K562 (cell line): Measurements from ENCODE around the gene ABHD16B. TPM values are rescaled to one million over a fixed set of nuclear protein-coding genes. Genes with fewer than 3 reads are reported as not detected.

Experiments
- ATAC-seq: fragments of 200-7000 bp; cut with Tn5 transposase; 3 replicates; pipeline ENCODE4 v1.9.1; 2020; ENCODE audit warnings: moderate library complexity
- BruUV-seq: library from RNA; stranded (reverse); fragments of 400-500 nt; replicated peaks from 2 replicates; lab custom pipeline; 2021; lab: Mats Ljungman, UMichigan
- CTCF ChIA-PET: fragments of 300-600 bp; formaldehyde crosslinking; extraction: SDS; loops from one replicate; lab custom pipeline; 2021; ENCODE audit warnings: low intra/inter-chr PET ratio; lab: Yijun Ruan, JAX
- POLR2A ChIA-PET: fragments of 300-600, 350-650 bp; sonication (Branson Sonifier 250); formaldehyde crosslinking; extraction: SDS; loops from one replicate; lab custom pipeline; 2021; ENCODE audit warnings: antibody characterized with exemption, inconsistent platforms; lab: Yijun Ruan, JAX
- DNase-seq, 4 experiments: peaks; one replicate each; pipeline versions ENCODE4 v3.0.0 to v3.0.0-alpha.2; 2011 to 2018; ENCODE audit warnings: low spot score in 3 of 4, mixed read lengths in 3 of 4; ENCODE audit errors: extremely low read depth in 1 of 4
- FAIRE-seq: peaks from 2 replicates; lab custom pipeline; 2011; peaks lifted over from hg19 to GRCh38; lab: Jason Lieb, UNC
- H2AFZ ChIP-seq: 2 replicates; pipeline ENCODE4 v1.6.0; 2011; ENCODE audit warnings: low read depth, low read length, control low read depth, inconsistent platforms
- H3K27ac ChIP-seq: fragments of 200-600 bp; 3 replicates; pipeline ENCODE4 v1.8.0; 2011; ENCODE audit warnings: low read depth, mild to moderate bottlenecking, control low read depth, inconsistent platforms, low read length, moderate library complexity, mixed read lengths; ENCODE audit errors: extremely low read depth
- H3K27me3 ChIP-seq, 2 experiments: fragments of 300-600 bp in 1 of 2; 2 replicates in 1 of 2; 3 replicates in 1 of 2; pipeline versions ENCODE4 v1.6.0 to v1.8.0; 2011; ENCODE audit warnings: inconsistent platforms in 2 of 2, low read length in 2 of 2, mild to moderate bottlenecking in 1 of 2, mixed read lengths in 1 of 2, moderate library complexity in 1 of 2; ENCODE audit not compliant: control insufficient read depth in 2 of 2, insufficient read depth in 2 of 2
- H3K36me3 ChIP-seq: fragments of 300-600 bp; 3 replicates; pipeline ENCODE4 v1.8.0; 2011; ENCODE audit warnings: mild to moderate bottlenecking, low read length, inconsistent platforms; ENCODE audit not compliant: control insufficient read depth, insufficient read depth
- H3K4me1 ChIP-seq, 2 experiments: fragments of 200-600 bp in 1 of 2; replicated peaks in 1 of 2; 2 replicates in 1 of 2; 3 replicates in 1 of 2; pipeline versions ENCODE4 v1.5.1 to v1.8.0; 2011; ENCODE audit warnings: inconsistent platforms in 2 of 2, low read length in 2 of 2, mild to moderate bottlenecking in 1 of 2, mixed read lengths in 1 of 2, moderate library complexity in 1 of 2; ENCODE audit not compliant: control insufficient read depth in 2 of 2, insufficient read depth in 2 of 2
- H3K4me2 ChIP-seq: 2 replicates; pipeline ENCODE4 v1.6.1; 2011; ENCODE audit warnings: low read length, control low read depth, inconsistent platforms, mixed read lengths; ENCODE audit not compliant: insufficient read depth
- H3K4me3 ChIP-seq: fragments of 200-600 bp; sonication (generic), shearing (Covaris generic); 2 replicates; pipeline ENCODE4 v1.5.1; 2016; ENCODE audit warnings: control low read depth, inconsistent platforms
- H3K79me2 ChIP-seq: fragments of 200-600 bp; 3 replicates; pipeline ENCODE4 v1.8.0; 2011; ENCODE audit warnings: low read length, inconsistent platforms; ENCODE audit not compliant: control insufficient read depth, insufficient read depth
- H3K9ac ChIP-seq, 2 experiments: 2 replicates each; pipeline versions ENCODE4 v1.6.0 to v1.6.1; 2011; ENCODE audit warnings: low read depth in 2 of 2, low read length in 2 of 2, control low read depth in 1 of 2, inconsistent platforms in 1 of 2, mild to moderate bottlenecking in 1 of 2, mixed read lengths in 1 of 2; ENCODE audit not compliant: insufficient read depth in 1 of 2
- H3K9me1 ChIP-seq: one replicate; pipeline ENCODE4 v1.6.0; 2011; ENCODE audit warnings: inconsistent platforms, mild to moderate bottlenecking, low read length, moderate library complexity; ENCODE audit not compliant: control insufficient read depth, insufficient read depth
- H3K9me3 ChIP-seq: replicated peaks from 2 replicates; pipeline ENCODE4 v1.5.1; 2011; ENCODE audit warnings: low read depth, low read length, inconsistent platforms; ENCODE audit not compliant: control insufficient read depth, insufficient read depth
- H4K20me1 ChIP-seq: replicated peaks from 2 replicates; pipeline ENCODE4 v1.6.1; 2011; ENCODE audit warnings: low read length, inconsistent platforms, mixed read lengths; ENCODE audit not compliant: control insufficient read depth, insufficient read depth
- ARHGAP35 ChIP-seq: fragments of 450-650 bp; IDR thresholded peaks from 2 replicates; pipeline ENCODE4 v1.6.1; 2018; ENCODE audit not compliant: partially characterized antibody
- CBX1 ChIP-seq: sonication (generic); IDR thresholded peaks from 2 replicates; pipeline ENCODE4 v1.6.1; 2016; ENCODE audit warnings: antibody characterized with exemption, low read depth, mild to moderate bottlenecking
- CCNT2 ChIP-seq: IDR thresholded peaks from 2 replicates; pipeline ENCODE4 v1.6.1; 2011; ENCODE audit warnings: borderline replicate concordance, low read depth, mild to moderate bottlenecking, moderate library complexity, mixed read lengths, low read length; ENCODE audit not compliant: insufficient read length; ENCODE audit errors: extremely low read depth
- MAX ChIP-seq: sonication (generic); formaldehyde crosslinking; IDR thresholded peaks from 2 replicates; pipeline ENCODE4 v1.9.0; 2022; ENCODE audit warnings: mild to moderate bottlenecking, missing genetic modification reagents
- NCOA6 ChIP-seq: fragments of 450-650 bp; IDR thresholded peaks from 2 replicates; pipeline ENCODE4 v1.6.1; 2017; ENCODE audit warnings: mild to moderate bottlenecking
- NFXL1 ChIP-seq: fragments of 450-650 bp; formaldehyde crosslinking; IDR thresholded peaks from 2 replicates; pipeline ENCODE4 v1.4.0; 2021; ENCODE audit warnings: mild to moderate bottlenecking
- NRF1 ChIP-seq, 2 experiments: fragments of 450-650 bp; IDR thresholded peaks in 1 of 2; conservative IDR thresholded peaks in 1 of 2; 2 replicates each; pipeline ENCODE4 v1.6.1; 2014; ENCODE audit warnings: mild to moderate bottlenecking in 2 of 2
- PHF20 ChIP-seq: fragments of 450-650 bp; IDR thresholded peaks from 2 replicates; pipeline ENCODE4 v1.6.1; 2018; ENCODE audit not compliant: partially characterized antibody
- PHF21A ChIP-seq: fragments of 450-650 bp; IDR thresholded peaks from 2 replicates; pipeline ENCODE4 v1.6.1; 2017; ENCODE audit warnings: low read depth, borderline replicate concordance
- RB1 ChIP-seq: fragments of 450-650 bp; IDR thresholded peaks from 2 replicates; pipeline ENCODE4 v1.6.1; 2017; ENCODE audit warnings: low read depth, mild to moderate bottlenecking
- SAFB2 ChIP-seq: fragments of 200-400 bp; formaldehyde crosslinking; IDR thresholded peaks from 2 replicates; pipeline ENCODE4 v1.6.1; 2018; ENCODE audit warnings: borderline replicate concordance, low read length, low read depth, moderate library complexity; ENCODE audit not compliant: severe bottlenecking
- ZBTB33 ChIP-seq: sonication (generic); formaldehyde crosslinking; IDR thresholded peaks from 2 replicates; pipeline ENCODE4 v1.8.1; 2023; ENCODE audit warnings: mild to moderate bottlenecking, missing genetic modification reagents
- ZNF354B ChIP-seq: fragments of 250-450 bp; sonication (Bioruptor Pico); IDR thresholded peaks from 2 replicates; pipeline ENCODE4 v1.4.0; 2020
- WGBS: fragments of 100-300 bp; shearing (Covaris generic); methylation state at CpG from one replicate; pipeline ENCODE4 v1.1.6; 2016; ENCODE audit warnings: low coverage, mixed read lengths; ENCODE audit not compliant: insufficient coverage; ENCODE audit errors: missing lambda C conversion rate; 5-methylcytosine and 5-hydroxymethylcytosine counted together
- in situ Hi-C: fragments of 300-500 bp; cut with MboI; formaldehyde crosslinking; loops from 4 replicates; pipeline ENCODE4 v1.15.0; 2018; ENCODE audit warnings: inconsistent platforms, mixed read lengths
- intact Hi-C: fragments of 100-400 bp; cut with micrococcal nuclease; formaldehyde crosslinking; loops from 2 replicates; pipeline ENCODE4 v1.14.2; 2022
- polyA plus RNA-seq, 8 experiments: library from polyadenylated mRNA; depleted of rRNA in 4 of 8; stranded (reverse) in 5 of 8; unstranded in 3 of 8; fragments of >200 nt; fragmentation: Nextera tagmentation in 2 of 8; fragmentation: Illumina TruSeq in 1 of 8; extraction: Ambion mirVana in 2 of 8; extraction: Trizol in 1 of 8; gene quantifications; 2 replicates each; pipeline versions ENCODE4 v1.2.1 to v1.2.3, GENCODE V29; 2011 to 2014; ENCODE audit warnings: inconsistent platforms in 1 of 8, missing spikeins in 1 of 8
- total RNA-seq, 7 experiments: library from RNA; depleted of rRNA in 6 of 7; stranded (reverse); fragments of >200 nt in 6 of 7; fragmentation: Illumina TruSeq in 2 of 7; extraction: Trizol in 2 of 7; gene quantifications; 2 replicates each; pipeline versions ENCODE4 v1.2.1 to v1.2.3, GENCODE V29; 2011 to 2021; ENCODE audit warnings: low replicate concordance in 1 of 7
- TF ChIP-seq, protein P1 (sequence below), 3 experiments: fragments of 200-800 bp in 1 of 3; sonication (Bioruptor generic) in 1 of 3; sonication (generic) in 1 of 3; formaldehyde crosslinking in 1 of 3; IDR thresholded peaks; 2 replicates each; pipeline versions ENCODE4 v1.6.1 to v1.8.0; 2016 to 2022; ENCODE audit warnings: mild to moderate bottlenecking in 2 of 3, missing compliant biosample characterization in 2 of 3, missing genetic modification characterization in 2 of 3, missing genetic modification reagents in 1 of 3
- TF ChIP-seq, protein P2 (sequence below), 2 experiments: IDR thresholded peaks; 2 replicates each; pipeline ENCODE4 v1.6.1; 2012; ENCODE audit warnings: improper control_type of control experiment in 2 of 2, low read depth in 2 of 2, low read length in 2 of 2, borderline replicate concordance in 1 of 2

Gene ABHD16B
- total and polyA plus RNA-seq, 9 of the 15 experiments (the other 6 are each of a cell fraction or from before 2014, with no cell fraction given): not detected

DNA sequence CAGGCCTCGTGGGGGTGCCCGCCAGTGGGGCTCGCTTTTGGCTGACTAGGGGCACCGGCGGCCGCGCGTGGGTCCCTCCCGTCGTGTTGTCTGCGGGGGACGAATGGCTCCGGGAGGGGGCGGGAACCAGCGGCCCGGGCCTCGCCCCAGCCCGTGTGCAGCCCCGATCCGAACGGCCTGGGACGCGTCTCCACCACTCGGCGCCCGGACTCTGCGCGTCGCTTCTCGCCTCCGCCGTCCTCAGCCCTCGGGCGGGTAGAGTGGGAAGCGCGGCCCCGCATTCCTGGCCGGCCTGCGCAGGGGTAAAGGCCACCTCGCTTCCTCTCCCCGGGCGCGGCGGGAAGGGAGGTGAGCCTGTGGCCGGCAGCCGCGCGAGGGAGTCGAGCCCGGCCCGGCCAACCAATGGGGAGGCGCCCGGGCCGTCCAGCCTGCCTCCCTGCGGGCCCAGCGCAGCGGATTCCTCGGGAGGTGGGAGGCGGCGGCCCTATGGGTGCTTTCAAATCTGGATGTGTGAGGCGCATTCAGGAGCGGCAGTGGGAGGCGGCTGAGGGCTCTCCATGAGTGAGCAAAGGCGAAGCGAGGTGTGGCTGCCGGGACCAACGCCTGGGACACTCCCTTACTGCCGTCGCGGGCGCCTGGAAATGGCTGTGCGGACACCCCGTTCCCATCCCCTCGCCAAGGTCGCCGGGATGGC is 29.2 kb upstream of the ABHD16B start:
- Histone ChIP-seq H3K36me3 (no peaks in the 10 kb centered on the region), H3K9me3 (no peaks in the 10 kb centered on the region), H3K27ac (no peak overlapping the region), H3K4me2 (peak overlapping the region; percentile 41; the same call in 1 of the 2 replicates), H3K9me1 (no peaks in the 10 kb centered on the region), H2AFZ (peak overlapping the region; percentile 77), H3K9ac (peak overlapping the region in 1 of 2 experiments; percentile 87; a peak in 2 of 4 replicates), H3K27me3 (peaks cover 12 to 18% of the 10 kb centered on the region in 2 experiments; a peak in 4 of 5 replicates), H3K4me3 (peak overlapping the region; percentile 44), H3K4me1 (peaks cover 12 to 64% of the 10 kb centered on the region in 2 experiments), H4K20me1 (0 out of 2 replicates have a peak, but pooled peaks cover 10% of the 10 kb centered on the region), H3K79me2 (no peaks in the 10 kb centered on the region)
- ChIA-PET CTCF (no interaction called here), POLR2A (no interaction called here)
- in situ Hi-C loops (no loop called here), intact Hi-C loops (no loop called here)
- peak; percentile 49 to 78 (median 70) for DNase-seq
- peak; percentile 58 for ATAC-seq
- no TSS peak for BruUV-seq
- WGBS: 19% methylated on average over 55 of the region's 76 CpGs
- FAIRE-seq: no peak
- TF ChIP-seq MAX (CRISPR knock-in tag) (peak; percentile 22; the same call in 1 of the 2 replicates), ARHGAP35 (no peak), RB1 (peak; percentile 35; the same call in 1 of the 2 replicates), CCNT2 (peak; percentile 10), PHF20 (peak; percentile 17), NRF1 (conservative IDR thresholded peaks at IDR 0.05 in 1 of 2, IDR thresholded peaks at IDR 0.05 in 1 of 2) (peak; percentile 78 to 80), NFXL1 (no peak), NCOA6 (0 out of 2 replicates have a peak, but pooled peaks have one; percentile 60), ZBTB33 (CRISPR knock-in tag) (peak; percentile 60; the same call in 1 of the 2 replicates), CBX1 (0 out of 2 replicates have a peak, but pooled peaks have one; percentile 45), SAFB2 (no peak), PHF21A (peak; percentile 59; the same call in 1 of the 2 replicates), ZNF354B (CRISPR knock-in tag) (no peak)
- TF ChIP-seq, protein P1, sequence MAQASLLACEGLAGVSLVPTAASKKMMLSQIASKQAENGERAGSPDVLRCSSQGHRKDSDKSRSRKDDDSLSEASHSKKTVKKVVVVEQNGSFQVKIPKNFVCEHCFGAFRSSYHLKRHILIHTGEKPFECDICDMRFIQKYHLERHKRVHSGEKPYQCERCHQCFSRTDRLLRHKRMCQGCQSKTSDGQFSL (CRISPR knock-in tag; IDR thresholded peaks at IDR 0.05): 0 out of 2 replicates have a peak, but pooled peaks have one; percentile 42
- TF ChIP-seq, protein P1 (tag; IDR thresholded peaks at IDR 0.05): no peak
- TF ChIP-seq, protein P2, sequence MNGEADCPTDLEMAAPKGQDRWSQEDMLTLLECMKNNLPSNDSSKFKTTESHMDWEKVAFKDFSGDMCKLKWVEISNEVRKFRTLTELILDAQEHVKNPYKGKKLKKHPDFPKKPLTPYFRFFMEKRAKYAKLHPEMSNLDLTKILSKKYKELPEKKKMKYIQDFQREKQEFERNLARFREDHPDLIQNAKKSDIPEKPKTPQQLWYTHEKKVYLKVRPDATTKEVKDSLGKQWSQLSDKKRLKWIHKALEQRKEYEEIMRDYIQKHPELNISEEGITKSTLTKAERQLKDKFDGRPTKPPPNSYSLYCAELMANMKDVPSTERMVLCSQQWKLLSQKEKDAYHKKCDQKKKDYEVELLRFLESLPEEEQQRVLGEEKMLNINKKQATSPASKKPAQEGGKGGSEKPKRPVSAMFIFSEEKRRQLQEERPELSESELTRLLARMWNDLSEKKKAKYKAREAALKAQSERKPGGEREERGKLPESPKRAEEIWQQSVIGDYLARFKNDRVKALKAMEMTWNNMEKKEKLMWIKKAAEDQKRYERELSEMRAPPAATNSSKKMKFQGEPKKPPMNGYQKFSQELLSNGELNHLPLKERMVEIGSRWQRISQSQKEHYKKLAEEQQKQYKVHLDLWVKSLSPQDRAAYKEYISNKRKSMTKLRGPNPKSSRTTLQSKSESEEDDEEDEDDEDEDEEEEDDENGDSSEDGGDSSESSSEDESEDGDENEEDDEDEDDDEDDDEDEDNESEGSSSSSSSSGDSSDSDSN (IDR thresholded peaks at IDR 0.05; ENCODE audit: borderline replicate concordance in 1 of 2, low read depth in 2 of 2, low read length in 2 of 2): peak; percentile 36 to 60; a peak in 1 of 4 replicates
